Activated CD4-positive, alpha-beta T cell treated with anti-CD3 and anti-CD28 coated beads, Interleukin-2, amount 10 ng/mL, durations not matched to agents 7 days and 5 days (primary cell): Measurements from ENCODE around the gene MAPK9. TPM values are rescaled to one million over a fixed set of nuclear protein-coding genes. Genes with fewer than 3 reads are reported as not detected.

Source experiments
- CTCF ChIA-PET: fragments of 350-600 bp; sonication (Branson Sonifier 250); formaldehyde crosslinking; loops from one replicate; lab custom pipeline; 2021; ENCODE audit warnings: antibody characterized with exemption; lab: Charles Lee
- POLR2A ChIA-PET: fragments of 350-600 bp; sonication (Branson Sonifier 250); formaldehyde crosslinking; loops from one replicate; lab custom pipeline; 2021; ENCODE audit warnings: antibody characterized with exemption; lab: Charles Lee
- DNase-seq: peaks from one replicate; pipeline ENCODE4 v3.0.0-alpha.2; 2020
- H3K27ac Mint-ChIP-seq: one replicate; pipeline ENCODE4 v1.8.0; 2021; ENCODE audit warnings: mild to moderate bottlenecking, moderate library complexity, mixed read lengths
- H3K27me3 Mint-ChIP-seq: one replicate; pipeline ENCODE4 v1.8.0; 2021; ENCODE audit warnings: mixed read lengths
- H3K36me3 Mint-ChIP-seq: one replicate; pipeline ENCODE4 v1.8.0; 2021; ENCODE audit warnings: low read depth, mixed read lengths
- H3K4me1 Mint-ChIP-seq: one replicate; pipeline ENCODE4 v1.8.0; 2021; ENCODE audit warnings: mixed read lengths
- H3K4me3 Mint-ChIP-seq: one replicate; pipeline ENCODE4 v1.8.0; 2021; ENCODE audit warnings: mild to moderate bottlenecking, moderate library complexity, mixed read lengths
- H3K9me3 Mint-ChIP-seq: one replicate; pipeline ENCODE4 v1.8.0; 2021; ENCODE audit warnings: mixed read lengths
- total RNA-seq, 2 experiments: library from RNA; stranded (reverse); gene quantifications; one replicate each; pipeline ENCODE4 v1.2.3, GENCODE V29; 2021

The MAPK9 gene
- total RNA-seq, 2 experiments from 2014 or later = 39.6 to 47.6 TPM

- Mint-ChIP-seq H3K9me3 (no peaks in the 10 kb centered on the region), H3K4me3 (no peak overlapping the region), H3K27me3 (peaks cover 8% of the 10 kb centered on the region), H3K27ac (no peak overlapping the region), H3K36me3 (no peaks in the 10 kb centered on the region), H3K4me1 (no peaks in the 10 kb centered on the region)
- ChIA-PET CTCF (interaction anchor here (1.1 to 1.8 kb wide), 2 partner anchors 16 to 26 kb away, joined by 3 to 4 read pairs; no protein-coding TSS in a partner anchor), POLR2A (no interaction called here)
- no peak for DNase-seq
These were observed 40.2 kb upstream of the MAPK9 start for GRCh38 chr5:180332051-180332517.

GRCh38 chr5:180331647-180331950 is 39.7 kb upstream of the MAPK9 start:
- no peaks in the 10 kb centered on the region for H3K4me1 Mint-ChIP-seq
- ChIA-PET POLR2A (no interaction called here), CTCF (interaction anchor here (1.0 to 1.7 kb wide), 3 partner anchors 16 to 122 kb away, joined by 3 to 4 read pairs (median 3); partner anchors contain the start of gene RASGEF1C)
- H3K27ac Mint-ChIP-seq = no peak overlapping the region
- H3K36me3 Mint-ChIP-seq = no peaks in the 10 kb centered on the region
- H3K9me3 Mint-ChIP-seq = no peaks in the 10 kb centered on the region
- H3K4me3 Mint-ChIP-seq = no peak overlapping the region
- DNase-seq = no peak
- peaks cover 8% of the 10 kb centered on the region for H3K27me3 Mint-ChIP-seq

- no peaks in the 10 kb centered on the region for H3K36me3 Mint-ChIP-seq
- H3K27me3 Mint-ChIP-seq = peaks cover 8% of the 10 kb centered on the region
- H3K4me1 Mint-ChIP-seq = no peaks in the 10 kb centered on the region
- no peak overlapping the region for H3K4me3 Mint-ChIP-seq
- POLR2A ChIA-PET = no interaction called here
- CTCF ChIA-PET = interaction anchor here (0.6 to 1.7 kb wide), 4 partner anchors 15 to 122 kb away, joined by 3 to 4 read pairs (median 3); partner anchors contain the start of gene RASGEF1C
- H3K9me3 Mint-ChIP-seq = no peaks in the 10 kb centered on the region
- DNase-seq = no peak
- no peak overlapping the region for H3K27ac Mint-ChIP-seq
These were observed 39.1 kb upstream of the MAPK9 start for GRCh38 chr5:180330810-180331646.

GRCh38 chr5:180330270-180330648 is 38.4 kb upstream of the MAPK9 start:
- DNase-seq = no peak
- ChIA-PET POLR2A (no interaction called here), CTCF (interaction anchor here (0.6 to 1.7 kb wide), 2 partner anchors 15 to 56 kb away, joined by 3 to 4 read pairs; no protein-coding TSS in a partner anchor)
- no peaks in the 10 kb centered on the region for H3K36me3 Mint-ChIP-seq
- H3K27ac Mint-ChIP-seq = no peak overlapping the region
- H3K4me1 Mint-ChIP-seq = no peaks in the 10 kb centered on the region
- peaks cover 8% of the 10 kb centered on the region for H3K27me3 Mint-ChIP-seq
- H3K4me3 Mint-ChIP-seq = no peak overlapping the region
- no peaks in the 10 kb centered on the region for H3K9me3 Mint-ChIP-seq

GRCh38 chr5:180329606-180330269 is 37.9 kb upstream of the MAPK9 start:
- Mint-ChIP-seq H3K9me3 (no peaks in the 10 kb centered on the region), H3K27me3 (peaks cover 8% of the 10 kb centered on the region), H3K4me3 (no peak overlapping the region), H3K27ac (no peak overlapping the region), H3K36me3 (no peaks in the 10 kb centered on the region), H3K4me1 (no peaks in the 10 kb centered on the region)
- ChIA-PET CTCF (interaction anchor here (1.1 to 1.9 kb wide), 4 partner anchors 10 to 126 kb away, joined by 4 to 10 read pairs (median 6); partner anchors contain the start of gene GFPT2), POLR2A (no interaction called here)
- DNase-seq = no peak

- Mint-ChIP-seq H3K27me3 (peaks cover 8% of the 10 kb centered on the region), H3K9me3 (no peaks in the 10 kb centered on the region), H3K36me3 (no peaks in the 10 kb centered on the region), H3K4me1 (no peaks in the 10 kb centered on the region), H3K4me3 (no peak overlapping the region), H3K27ac (no peak overlapping the region)
- POLR2A ChIA-PET = no interaction called here
- CTCF ChIA-PET = interaction anchor here (0.6 to 1.9 kb wide), 17 partner anchors 9 to 455 kb away, joined by 3 to 18 read pairs (median 5); partner anchors contain the start of genes GFPT2 and RASGEF1C
- DNase-seq = no peak
These were observed 37.2 kb upstream of the MAPK9 start for GRCh38 chr5:180329138-180329435.

GRCh38 chr5:180328296-180329137 is 36.6 kb upstream of the MAPK9 start:
- peaks cover 7% of the 10 kb centered on the region for H3K27me3 Mint-ChIP-seq
- DNase-seq = peak; percentile 88
- no peak overlapping the region for H3K4me3 Mint-ChIP-seq
- no peaks in the 10 kb centered on the region for H3K9me3 Mint-ChIP-seq
- ChIA-PET POLR2A (no interaction called here), CTCF (interaction anchor here (0.5 to 1.9 kb wide), 20 partner anchors 9 to 456 kb away, joined by 3 to 18 read pairs (median 4); partner anchors contain the start of genes GFPT2 and RASGEF1C)
- no peaks in the 10 kb centered on the region for H3K36me3 Mint-ChIP-seq
- H3K4me1 Mint-ChIP-seq = no peaks in the 10 kb centered on the region
- H3K27ac Mint-ChIP-seq = no peak overlapping the region

- no peak for DNase-seq
- Mint-ChIP-seq H3K4me1 (no peaks in the 10 kb centered on the region), H3K9me3 (no peaks in the 10 kb centered on the region), H3K27ac (no peak overlapping the region), H3K4me3 (no peak overlapping the region), H3K36me3 (no peaks in the 10 kb centered on the region), H3K27me3 (peaks cover 5% of the 10 kb centered on the region)
- ChIA-PET CTCF (interaction anchor here (1.6 kb wide), 1 partner anchor 13 kb away, joined by 3 read pairs; no protein-coding TSS in a partner anchor), POLR2A (no interaction called here)
These were observed 35.2 kb upstream of the MAPK9 start for GRCh38 chr5:180326989-180327565.

GRCh38 chr5:180324601-180324950 is 32.7 kb upstream of the MAPK9 start:
- no peaks in the 10 kb centered on the region for H3K36me3 Mint-ChIP-seq
- DNase-seq = no peak
- POLR2A ChIA-PET = no interaction called here
- H3K27me3 Mint-ChIP-seq = no peaks in the 10 kb centered on the region
- H3K27ac Mint-ChIP-seq = no peak overlapping the region
- H3K4me1 Mint-ChIP-seq = no peaks in the 10 kb centered on the region
- H3K9me3 Mint-ChIP-seq = no peaks in the 10 kb centered on the region
- CTCF ChIA-PET = interaction anchor here (0.9 to 1.1 kb wide), 2 partner anchors 9 to 10 kb away, joined by 3 to 5 read pairs; no protein-coding TSS in a partner anchor
- no peak overlapping the region for H3K4me3 Mint-ChIP-seq

GRCh38 chr5:180323941-180324600 is 32.2 kb upstream of the MAPK9 start:
- Mint-ChIP-seq H3K27ac (no peak overlapping the region), H3K9me3 (no peaks in the 10 kb centered on the region), H3K4me1 (no peaks in the 10 kb centered on the region), H3K27me3 (no peaks in the 10 kb centered on the region), H3K36me3 (no peaks in the 10 kb centered on the region), H3K4me3 (no peak overlapping the region)
- POLR2A ChIA-PET = no interaction called here
- CTCF ChIA-PET = interaction anchor here (0.9 to 1.1 kb wide), 2 partner anchors 9 to 11 kb away, joined by 3 to 5 read pairs; no protein-coding TSS in a partner anchor
- no peak for DNase-seq

GRCh38 chr5:180323160-180323559 is 31.3 kb upstream of the MAPK9 start:
- no peaks in the 10 kb centered on the region for H3K27me3 Mint-ChIP-seq
- H3K4me3 Mint-ChIP-seq = no peak overlapping the region
- CTCF ChIA-PET = no interaction called here
- no peaks in the 10 kb centered on the region for H3K4me1 Mint-ChIP-seq
- POLR2A ChIA-PET = no interaction called here
- no peak overlapping the region for H3K27ac Mint-ChIP-seq
- no peak for DNase-seq
- H3K9me3 Mint-ChIP-seq = no peaks in the 10 kb centered on the region
- H3K36me3 Mint-ChIP-seq = no peaks in the 10 kb centered on the region
